HEK293 (cell line): ENCODE measurements around the gene ZFC3H1.

Experiments
- TCF7L2 ChIP-seq: IDR thresholded peaks from 2 replicates; pipeline ENCODE4 v1.6.1; 2011; ENCODE audit warnings: low read depth, mild to moderate bottlenecking, inconsistent platforms, low read length, moderate library complexity, borderline replicate concordance
- YY1 ChIP-seq: fragments of 450-650 bp; formaldehyde crosslinking; IDR thresholded peaks from 2 replicates; pipeline ENCODE4 v1.5.1; 2018; ENCODE audit warnings: missing biosample characterization, missing genetic modification characterization
- ZFP41 ChIP-seq: fragments of 450-650 bp; formaldehyde crosslinking; IDR thresholded peaks from 2 replicates; pipeline ENCODE4 v1.5.1; 2016; ENCODE audit warnings: missing biosample characterization, missing genetic modification characterization, borderline replicate concordance
- ZNF146 ChIP-seq: fragments of 450-650 bp; formaldehyde crosslinking; IDR thresholded peaks from 2 replicates; pipeline ENCODE4 v1.5.1; 2016; ENCODE audit warnings: missing biosample characterization, missing genetic modification characterization
- ZNF274 ChIP-seq, 2 experiments: fragments of 200-500 bp in 1 of 2; fragments of 450-650 bp in 1 of 2; sonication (Bioruptor generic) in 1 of 2; formaldehyde crosslinking in 1 of 2; IDR thresholded peaks; 2 replicates each; pipeline versions ENCODE4 v1.5.1 to v1.6.1; 2014 to 2016; ENCODE audit warnings: borderline replicate concordance in 1 of 2, inconsistent platforms in 1 of 2, low read length in 1 of 2, missing biosample characterization in 1 of 2, missing genetic modification characterization in 1 of 2
- ZNF423 ChIP-seq: fragments of 450-650 bp; formaldehyde crosslinking; IDR thresholded peaks from 2 replicates; pipeline ENCODE4 v1.5.1; 2016; ENCODE audit warnings: missing biosample characterization, missing genetic modification characterization
- ZXDB ChIP-seq: fragments of 450-650 bp; formaldehyde crosslinking; IDR thresholded peaks from 2 replicates; pipeline ENCODE4 v1.5.1; 2016; ENCODE audit warnings: missing biosample characterization, missing genetic modification characterization
- TF ChIP-seq, protein P1 (sequence below): fragments of 450-650 bp; formaldehyde crosslinking; IDR thresholded peaks from 2 replicates; pipeline ENCODE4 v1.5.1; 2016; ENCODE audit warnings: missing biosample characterization, missing genetic modification characterization
- TF ChIP-seq, protein P2 (sequence below): fragments of 450-650 bp; formaldehyde crosslinking; IDR thresholded peaks from 2 replicates; pipeline ENCODE4 v1.5.1; 2016; ENCODE audit warnings: missing biosample characterization, missing genetic modification characterization
- TF ChIP-seq, protein P3 (sequence below): fragments of 450-650 bp; formaldehyde crosslinking; IDR thresholded peaks from 2 replicates; pipeline ENCODE4 v1.5.1; 2016; ENCODE audit warnings: missing biosample characterization, missing genetic modification characterization, borderline replicate concordance
- TF ChIP-seq, protein P4 (sequence below): fragments of 450-650 bp; formaldehyde crosslinking; IDR thresholded peaks from 2 replicates; pipeline ENCODE4 v1.5.1; 2016; ENCODE audit warnings: missing biosample characterization, missing genetic modification characterization

DNA sequence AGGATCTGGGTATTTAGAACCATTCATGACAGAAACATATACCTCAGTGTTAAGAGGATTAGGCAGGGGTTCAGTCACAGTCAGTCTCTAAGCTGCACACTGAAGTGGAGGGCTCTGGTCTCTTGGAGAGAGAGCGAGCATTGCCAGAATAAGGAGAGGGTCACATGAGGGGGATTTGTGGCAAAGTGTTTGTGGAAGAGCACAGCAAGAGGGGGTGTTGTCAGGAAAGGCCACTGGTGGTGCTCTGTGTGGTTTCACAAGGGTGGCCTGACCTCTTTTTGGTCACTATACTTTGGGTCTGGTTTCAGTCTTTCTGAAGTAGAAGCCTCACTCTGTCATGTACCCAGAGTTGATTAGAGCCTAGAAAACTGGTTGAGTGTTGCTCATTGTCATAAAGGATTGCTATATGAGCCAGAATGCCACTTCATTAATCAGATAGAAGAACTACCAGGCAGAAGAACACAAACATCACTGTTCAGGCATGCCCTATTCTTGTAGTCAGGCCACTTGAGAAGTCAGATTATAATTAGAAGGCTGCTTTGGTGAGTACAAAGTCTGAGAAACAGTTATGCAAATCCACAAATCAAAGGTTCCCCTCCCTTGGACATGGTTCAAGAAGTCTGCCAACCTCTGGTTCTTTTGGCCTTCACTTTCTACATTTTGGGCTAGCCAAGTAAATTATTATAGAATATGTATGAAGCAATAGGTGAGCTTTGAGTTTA is 30.6 kb upstream of the ZFC3H1 start:
- TF ChIP-seq, protein P1, sequence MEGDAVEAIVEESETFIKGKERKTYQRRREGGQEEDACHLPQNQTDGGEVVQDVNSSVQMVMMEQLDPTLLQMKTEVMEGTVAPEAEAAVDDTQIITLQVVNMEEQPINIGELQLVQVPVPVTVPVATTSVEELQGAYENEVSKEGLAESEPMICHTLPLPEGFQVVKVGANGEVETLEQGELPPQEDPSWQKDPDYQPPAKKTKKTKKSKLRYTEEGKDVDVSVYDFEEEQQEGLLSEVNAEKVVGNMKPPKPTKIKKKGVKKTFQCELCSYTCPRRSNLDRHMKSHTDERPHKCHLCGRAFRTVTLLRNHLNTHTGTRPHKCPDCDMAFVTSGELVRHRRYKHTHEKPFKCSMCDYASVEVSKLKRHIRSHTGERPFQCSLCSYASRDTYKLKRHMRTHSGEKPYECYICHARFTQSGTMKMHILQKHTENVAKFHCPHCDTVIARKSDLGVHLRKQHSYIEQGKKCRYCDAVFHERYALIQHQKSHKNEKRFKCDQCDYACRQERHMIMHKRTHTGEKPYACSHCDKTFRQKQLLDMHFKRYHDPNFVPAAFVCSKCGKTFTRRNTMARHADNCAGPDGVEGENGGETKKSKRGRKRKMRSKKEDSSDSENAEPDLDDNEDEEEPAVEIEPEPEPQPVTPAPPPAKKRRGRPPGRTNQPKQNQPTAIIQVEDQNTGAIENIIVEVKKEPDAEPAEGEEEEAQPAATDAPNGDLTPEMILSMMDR (tag by site-specific recombination): no peak
- no peak for TF ChIP-seq ZNF146 (tag by site-specific recombination)
- TF ChIP-seq, protein P2, sequence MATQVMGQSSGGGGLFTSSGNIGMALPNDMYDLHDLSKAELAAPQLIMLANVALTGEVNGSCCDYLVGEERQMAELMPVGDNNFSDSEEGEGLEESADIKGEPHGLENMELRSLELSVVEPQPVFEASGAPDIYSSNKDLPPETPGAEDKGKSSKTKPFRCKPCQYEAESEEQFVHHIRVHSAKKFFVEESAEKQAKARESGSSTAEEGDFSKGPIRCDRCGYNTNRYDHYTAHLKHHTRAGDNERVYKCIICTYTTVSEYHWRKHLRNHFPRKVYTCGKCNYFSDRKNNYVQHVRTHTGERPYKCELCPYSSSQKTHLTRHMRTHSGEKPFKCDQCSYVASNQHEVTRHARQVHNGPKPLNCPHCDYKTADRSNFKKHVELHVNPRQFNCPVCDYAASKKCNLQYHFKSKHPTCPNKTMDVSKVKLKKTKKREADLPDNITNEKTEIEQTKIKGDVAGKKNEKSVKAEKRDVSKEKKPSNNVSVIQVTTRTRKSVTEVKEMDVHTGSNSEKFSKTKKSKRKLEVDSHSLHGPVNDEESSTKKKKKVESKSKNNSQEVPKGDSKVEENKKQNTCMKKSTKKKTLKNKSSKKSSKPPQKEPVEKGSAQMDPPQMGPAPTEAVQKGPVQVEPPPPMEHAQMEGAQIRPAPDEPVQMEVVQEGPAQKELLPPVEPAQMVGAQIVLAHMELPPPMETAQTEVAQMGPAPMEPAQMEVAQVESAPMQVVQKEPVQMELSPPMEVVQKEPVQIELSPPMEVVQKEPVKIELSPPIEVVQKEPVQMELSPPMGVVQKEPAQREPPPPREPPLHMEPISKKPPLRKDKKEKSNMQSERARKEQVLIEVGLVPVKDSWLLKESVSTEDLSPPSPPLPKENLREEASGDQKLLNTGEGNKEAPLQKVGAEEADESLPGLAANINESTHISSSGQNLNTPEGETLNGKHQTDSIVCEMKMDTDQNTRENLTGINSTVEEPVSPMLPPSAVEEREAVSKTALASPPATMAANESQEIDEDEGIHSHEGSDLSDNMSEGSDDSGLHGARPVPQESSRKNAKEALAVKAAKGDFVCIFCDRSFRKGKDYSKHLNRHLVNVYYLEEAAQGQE (tag by site-specific recombination): no peak
- no peak for TF ChIP-seq ZFP41
- no peak for TF ChIP-seq TCF7L2
- TF ChIP-seq, protein P3, sequence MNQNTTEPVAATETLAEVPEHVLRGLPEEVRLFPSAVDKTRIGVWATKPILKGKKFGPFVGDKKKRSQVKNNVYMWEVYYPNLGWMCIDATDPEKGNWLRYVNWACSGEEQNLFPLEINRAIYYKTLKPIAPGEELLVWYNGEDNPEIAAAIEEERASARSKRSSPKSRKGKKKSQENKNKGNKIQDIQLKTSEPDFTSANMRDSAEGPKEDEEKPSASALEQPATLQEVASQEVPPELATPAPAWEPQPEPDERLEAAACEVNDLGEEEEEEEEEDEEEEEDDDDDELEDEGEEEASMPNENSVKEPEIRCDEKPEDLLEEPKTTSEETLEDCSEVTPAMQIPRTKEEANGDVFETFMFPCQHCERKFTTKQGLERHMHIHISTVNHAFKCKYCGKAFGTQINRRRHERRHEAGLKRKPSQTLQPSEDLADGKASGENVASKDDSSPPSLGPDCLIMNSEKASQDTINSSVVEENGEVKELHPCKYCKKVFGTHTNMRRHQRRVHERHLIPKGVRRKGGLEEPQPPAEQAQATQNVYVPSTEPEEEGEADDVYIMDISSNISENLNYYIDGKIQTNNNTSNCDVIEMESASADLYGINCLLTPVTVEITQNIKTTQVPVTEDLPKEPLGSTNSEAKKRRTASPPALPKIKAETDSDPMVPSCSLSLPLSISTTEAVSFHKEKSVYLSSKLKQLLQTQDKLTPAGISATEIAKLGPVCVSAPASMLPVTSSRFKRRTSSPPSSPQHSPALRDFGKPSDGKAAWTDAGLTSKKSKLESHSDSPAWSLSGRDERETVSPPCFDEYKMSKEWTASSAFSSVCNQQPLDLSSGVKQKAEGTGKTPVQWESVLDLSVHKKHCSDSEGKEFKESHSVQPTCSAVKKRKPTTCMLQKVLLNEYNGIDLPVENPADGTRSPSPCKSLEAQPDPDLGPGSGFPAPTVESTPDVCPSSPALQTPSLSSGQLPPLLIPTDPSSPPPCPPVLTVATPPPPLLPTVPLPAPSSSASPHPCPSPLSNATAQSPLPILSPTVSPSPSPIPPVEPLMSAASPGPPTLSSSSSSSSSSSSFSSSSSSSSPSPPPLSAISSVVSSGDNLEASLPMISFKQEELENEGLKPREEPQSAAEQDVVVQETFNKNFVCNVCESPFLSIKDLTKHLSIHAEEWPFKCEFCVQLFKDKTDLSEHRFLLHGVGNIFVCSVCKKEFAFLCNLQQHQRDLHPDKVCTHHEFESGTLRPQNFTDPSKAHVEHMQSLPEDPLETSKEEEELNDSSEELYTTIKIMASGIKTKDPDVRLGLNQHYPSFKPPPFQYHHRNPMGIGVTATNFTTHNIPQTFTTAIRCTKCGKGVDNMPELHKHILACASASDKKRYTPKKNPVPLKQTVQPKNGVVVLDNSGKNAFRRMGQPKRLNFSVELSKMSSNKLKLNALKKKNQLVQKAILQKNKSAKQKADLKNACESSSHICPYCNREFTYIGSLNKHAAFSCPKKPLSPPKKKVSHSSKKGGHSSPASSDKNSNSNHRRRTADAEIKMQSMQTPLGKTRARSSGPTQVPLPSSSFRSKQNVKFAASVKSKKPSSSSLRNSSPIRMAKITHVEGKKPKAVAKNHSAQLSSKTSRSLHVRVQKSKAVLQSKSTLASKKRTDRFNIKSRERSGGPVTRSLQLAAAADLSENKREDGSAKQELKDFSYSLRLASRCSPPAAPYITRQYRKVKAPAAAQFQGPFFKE: no peak
- TF ChIP-seq ZXDB: no peak
- no peak for TF ChIP-seq YY1
- TF ChIP-seq, protein P4, sequence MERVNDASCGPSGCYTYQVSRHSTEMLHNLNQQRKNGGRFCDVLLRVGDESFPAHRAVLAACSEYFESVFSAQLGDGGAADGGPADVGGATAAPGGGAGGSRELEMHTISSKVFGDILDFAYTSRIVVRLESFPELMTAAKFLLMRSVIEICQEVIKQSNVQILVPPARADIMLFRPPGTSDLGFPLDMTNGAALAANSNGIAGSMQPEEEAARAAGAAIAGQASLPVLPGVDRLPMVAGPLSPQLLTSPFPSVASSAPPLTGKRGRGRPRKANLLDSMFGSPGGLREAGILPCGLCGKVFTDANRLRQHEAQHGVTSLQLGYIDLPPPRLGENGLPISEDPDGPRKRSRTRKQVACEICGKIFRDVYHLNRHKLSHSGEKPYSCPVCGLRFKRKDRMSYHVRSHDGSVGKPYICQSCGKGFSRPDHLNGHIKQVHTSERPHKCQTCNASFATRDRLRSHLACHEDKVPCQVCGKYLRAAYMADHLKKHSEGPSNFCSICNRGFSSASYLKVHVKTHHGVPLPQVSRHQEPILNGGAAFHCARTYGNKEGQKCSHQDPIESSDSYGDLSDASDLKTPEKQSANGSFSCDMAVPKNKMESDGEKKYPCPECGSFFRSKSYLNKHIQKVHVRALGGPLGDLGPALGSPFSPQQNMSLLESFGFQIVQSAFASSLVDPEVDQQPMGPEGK: no peak
- no peak for TF ChIP-seq ZNF274 (IDR thresholded peaks at IDR 0.05; ENCODE audit: low read length)
- TF ChIP-seq ZNF274 (tag by site-specific recombination; IDR thresholded peaks at IDR 0.05; ENCODE audit: borderline replicate concordance): no peak
- no peak for TF ChIP-seq ZNF423 (tag by site-specific recombination)
